GM19372 (cell line): Measurements from ENCODE around the gene MEGF10.

Source experiments
- ATAC-seq: cut with Tn5 transposase; IDR thresholded peaks from one replicate; pipeline ENCODE4 v1.9.1; 2021; ENCODE audit warnings: mild to moderate bottlenecking, low read depth, moderate library complexity; ENCODE audit not compliant: unreplicated experiment

Gene MEGF10

GRCh38 chr5:127505905-127506304, 215.3 kb downstream of the MEGF10 start:
- no peak for ATAC-seq

GRCh38 chr5:127506616-127507015, 216.0 kb downstream of the MEGF10 start:
- ATAC-seq = no peak

- ATAC-seq = no peak
Observed at GRCh38 chr5:127508644-127509373, 218.2 kb downstream of the MEGF10 start.
